HCT116 (cell line): ENCODE results near the gene NTHL1. TPM values are rescaled to one million over a fixed set of nuclear protein-coding genes. Genes with fewer than 3 reads are reported as not detected.

ENCODE experiments used
- ATAC-seq: fragments of 200-7000 bp; cut with Tn5 transposase; 2 replicates; pipeline ENCODE4 v1.9.1; 2020; ENCODE audit warnings: mild to moderate bottlenecking, moderate library complexity
- BruUV-seq: library from RNA; stranded (reverse); fragments of 400-500 nt; replicated peaks from 2 replicates; lab custom pipeline; 2021; lab: Mats Ljungman, UMichigan
- CTCF ChIA-PET: fragments of 300-600 bp; sonication (Branson Sonifier 250); formaldehyde crosslinking; loops from one replicate; lab custom pipeline; 2021; ENCODE audit warnings: antibody characterized with exemption; lab: Charles Lee
- POLR2A ChIA-PET: fragments of 300-600, 350-600 bp; sonication (Branson Sonifier 250); formaldehyde crosslinking; loops from one replicate; lab custom pipeline; 2021; ENCODE audit warnings: antibody characterized with exemption; lab: Charles Lee
- RAD21 ChIA-PET, 2 experiments: fragments of 300-600 bp; sonication (Branson Sonifier 250); formaldehyde crosslinking; loops; one replicate each; lab custom pipeline; 2023; ENCODE audit warnings: low total read pairs in 2 of 2; ENCODE audit not compliant: uncharacterized antibody in 2 of 2, unreplicated experiment in 2 of 2, low non-redundant PET in 1 of 2; lab: Charles Lee
- DNase-seq: peaks from one replicate; pipeline ENCODE4 v3.0.0-alpha.2; 2010; ENCODE audit warnings: low read depth, low spot score
- H2AFZ ChIP-seq: fragments of 200-600 bp; shearing (Covaris generic), sonication (generic); 2 replicates; pipeline ENCODE4 v1.6.1; 2017; ENCODE audit warnings: low read depth, mixed run types, mixed read lengths, antibody characterized with exemption, low read length; ENCODE audit not compliant: poor library complexity, severe bottlenecking
- H3K27ac ChIP-seq: 2 replicates; pipeline ENCODE4 v1.5.1; 2012; ENCODE audit warnings: low read depth, low read length
- H3K27me3 ChIP-seq: fragments of 200-600 bp; sonication (generic); 2 replicates; pipeline ENCODE4 v1.6.1; 2016; ENCODE audit warnings: mixed run types, low read length, mixed read lengths; ENCODE audit not compliant: insufficient read depth
- H3K36me3 ChIP-seq, 2 experiments: fragments of 200-500 bp in 1 of 2; fragments of 200-600 bp in 1 of 2; sonication (Bioruptor generic) in 1 of 2; sonication (generic) in 1 of 2; 2 replicates each; pipeline versions ENCODE4 v1.5.1 to v1.6.1; 2014 to 2016; ENCODE audit warnings: low read length in 2 of 2, inconsistent platforms in 1 of 2, mixed read lengths in 1 of 2, mixed run types in 1 of 2; ENCODE audit not compliant: insufficient read depth in 2 of 2, control insufficient read depth in 1 of 2
- H3K4me1 ChIP-seq, 2 experiments: fragments of 200-600 bp in 1 of 2; sonication (generic) in 1 of 2; 2 replicates each; pipeline versions ENCODE4 v1.5.1 to v1.6.1; 2012 to 2017; ENCODE audit warnings: low read length in 2 of 2, inconsistent platforms in 1 of 2, mild to moderate bottlenecking in 1 of 2, mixed read lengths in 1 of 2, mixed run types in 1 of 2, moderate library complexity in 1 of 2; ENCODE audit not compliant: insufficient read depth in 2 of 2, control insufficient read depth in 1 of 2
- H3K4me2 ChIP-seq: fragments of 200-600 bp; sonication (generic); 2 replicates; pipeline ENCODE4 v1.6.1; 2017; ENCODE audit warnings: mixed run types, low read length, mixed read lengths
- H3K4me3 ChIP-seq, 2 experiments: fragments of 200-600 bp in 1 of 2; sonication (generic) in 1 of 2; replicated peaks in 1 of 2; 2 replicates each; pipeline ENCODE4 v1.5.1; 2011 to 2016; ENCODE audit warnings: low read length in 2 of 2, control low read depth in 1 of 2, low read depth in 1 of 2, mild to moderate bottlenecking in 1 of 2, mixed read lengths in 1 of 2, mixed run types in 1 of 2
- H3K79me2 ChIP-seq: fragments of 200-600 bp; sonication (generic); 2 replicates; pipeline ENCODE4 v1.6.1; 2017; ENCODE audit warnings: mild to moderate bottlenecking, mixed run types, low read length, moderate library complexity, mixed read lengths; ENCODE audit not compliant: insufficient read depth
- H3K9ac ChIP-seq: fragments of 200-600 bp; sonication (generic); 2 replicates; pipeline ENCODE4 v1.6.1; 2016; ENCODE audit warnings: low read length, mixed read lengths
- H3K9me2 ChIP-seq: fragments of 200-600 bp; sonication (generic), shearing (Covaris generic); 2 replicates; pipeline ENCODE4 v1.6.1; 2017; ENCODE audit warnings: mixed run types, mild to moderate bottlenecking, moderate library complexity; ENCODE audit not compliant: insufficient read depth
- H3K9me3 ChIP-seq, 2 experiments: fragments of 200-500 bp in 1 of 2; fragments of 200-600 bp in 1 of 2; sonication (Bioruptor generic) in 1 of 2; sonication (generic) in 1 of 2; 2 replicates each; pipeline ENCODE4 v1.6.1; 2014 to 2017; ENCODE audit warnings: low read length in 2 of 2, mixed read lengths in 2 of 2, inconsistent platforms in 1 of 2, low read depth in 1 of 2, mild to moderate bottlenecking in 1 of 2, mixed run types in 1 of 2, moderate library complexity in 1 of 2; ENCODE audit not compliant: control insufficient read depth in 1 of 2, insufficient read depth in 1 of 2
- H4K20me1 ChIP-seq: fragments of 200-600 bp; sonication (generic), shearing (Covaris generic); 2 replicates; pipeline ENCODE4 v1.6.1; 2017; ENCODE audit warnings: mixed run types, mild to moderate bottlenecking, moderate library complexity; ENCODE audit not compliant: insufficient read depth
- CEBPB ChIP-seq: IDR thresholded peaks from 2 replicates; pipeline ENCODE4 v1.6.1; 2012; ENCODE audit warnings: low read depth
- CTCF ChIP-seq, 3 experiments: fragments of 200-600 bp in 1 of 3; sonication (generic) in 1 of 3; IDR thresholded peaks in 2 of 3; conservative IDR thresholded peaks in 1 of 3; 2 replicates each; pipeline ENCODE4 v1.5.1; 2012 to 2017; ENCODE audit warnings: low read depth in 2 of 3, low read length in 2 of 3, antibody characterized with exemption in 1 of 3, borderline replicate concordance in 1 of 3, control low read depth in 1 of 3, mild to moderate bottlenecking in 1 of 3, mixed read lengths in 1 of 3, mixed run types in 1 of 3, moderate library complexity in 1 of 3; ENCODE audit not compliant: insufficient read depth in 1 of 3
- EGR1 ChIP-seq: IDR thresholded peaks from 2 replicates; pipeline ENCODE4 v1.6.1; 2012; ENCODE audit warnings: low read depth
- ELF1 ChIP-seq: IDR thresholded peaks from 2 replicates; pipeline ENCODE4 v1.6.1; 2012; ENCODE audit warnings: low read depth, borderline replicate concordance
- FOSL1 ChIP-seq: IDR thresholded peaks from 2 replicates; pipeline ENCODE4 v1.6.1; 2012; ENCODE audit warnings: low read depth
- JUND ChIP-seq: IDR thresholded peaks from 2 replicates; pipeline ENCODE4 v1.6.1; 2012
- MAX ChIP-seq: IDR thresholded peaks from 2 replicates; pipeline ENCODE4 v1.6.1; 2012
- POLR2A ChIP-seq: IDR thresholded peaks from 2 replicates; pipeline ENCODE4 v1.7.0; 2011; ENCODE audit warnings: borderline replicate concordance; ENCODE audit not compliant: insufficient read depth, insufficient read length; ENCODE audit errors: extremely low read depth
- POLR2AphosphoS5 ChIP-seq: IDR thresholded peaks from 2 replicates; pipeline ENCODE4 v1.6.1; 2011; ENCODE audit warnings: mild to moderate bottlenecking, low read depth, low read length, moderate library complexity
- RAD21 ChIP-seq: IDR thresholded peaks from 2 replicates; pipeline ENCODE4 v1.6.1; 2012; ENCODE audit warnings: low read depth, mild to moderate bottlenecking
- SIN3A ChIP-seq: IDR thresholded peaks from 2 replicates; pipeline ENCODE4 v1.6.1; 2012; ENCODE audit warnings: low read depth
- SP1 ChIP-seq: IDR thresholded peaks from 2 replicates; pipeline ENCODE4 v1.6.1; 2012; ENCODE audit warnings: low read depth
- SRF ChIP-seq: IDR thresholded peaks from 2 replicates; pipeline ENCODE4 v1.6.1; 2012; ENCODE audit warnings: low read depth
- YY1 ChIP-seq: IDR thresholded peaks from 2 replicates; pipeline ENCODE4 v1.6.1; 2011; ENCODE audit warnings: low read length, low read depth, moderate library complexity, mild to moderate bottlenecking; ENCODE audit not compliant: insufficient replicate concordance; ENCODE audit errors: extremely low read depth
- ZFX ChIP-seq: fragments of 450-650 bp; IDR thresholded peaks from 2 replicates; pipeline ENCODE4 v1.6.1; 2017
- ZNF274 ChIP-seq: fragments of 200-500 bp; sonication (Bioruptor generic); IDR thresholded peaks from 2 replicates; pipeline ENCODE4 v1.6.1; 2014; ENCODE audit warnings: mild to moderate bottlenecking, low read depth, low read length, inconsistent platforms
- intact Hi-C: fragments of 100-400 bp; cut with micrococcal nuclease; formaldehyde crosslinking; loops from 2 replicates; pipeline ENCODE4 v1.10.0; 2022
- total RNA-seq: library from RNA; stranded (reverse); gene quantifications from one replicate; pipeline ENCODE4 v1.2.1, GENCODE V29; 2021; ENCODE audit not compliant: unreplicated experiment
- TF ChIP-seq, protein P1 (sequence below): IDR thresholded peaks from 2 replicates; pipeline ENCODE4 v1.6.1; 2012
- TF ChIP-seq, protein P2 (sequence below): IDR thresholded peaks from 2 replicates; pipeline ENCODE4 v1.6.1; 2012; ENCODE audit warnings: low read depth

The NTHL1 gene
- total RNA-seq, 1 experiment from 2014 or later, result 40.1 TPM

- intact Hi-C loops, result no loop called here
- H3K27me3 ChIP-seq, result no peaks in the 10 kb centered on the region
- ChIA-PET RAD21 (no interaction called here), POLR2A (no interaction called here), CTCF (no interaction called here)
- H3K4me1 ChIP-seq, result no peaks in the 10 kb centered on the region
- DNase-seq (no peak), ATAC-seq (no peak)
- H3K4me2 ChIP-seq, result no peak overlapping the region
- TF ChIP-seq POLR2A (no peak), ZFX (no peak), SP1 (no peak), RAD21 (no peak), EGR1 (no peak), POLR2AphosphoS5 (no peak), CEBPB (no peak), SIN3A (no peak), YY1 (no peak), FOSL1 (no peak), JUND (no peak), CTCF (IDR thresholded peaks at IDR 0.05 in 2 of 3, conservative IDR thresholded peaks at IDR 0.05 in 1 of 3; ENCODE audit: borderline replicate concordance in 1 of 3, insufficient read depth in 1 of 3, low read depth in 2 of 3, low read length in 2 of 3) (no peak), ZNF274 (no peak), ELF1 (no peak), SRF (no peak), MAX (no peak)
- TF ChIP-seq, protein P1, sequence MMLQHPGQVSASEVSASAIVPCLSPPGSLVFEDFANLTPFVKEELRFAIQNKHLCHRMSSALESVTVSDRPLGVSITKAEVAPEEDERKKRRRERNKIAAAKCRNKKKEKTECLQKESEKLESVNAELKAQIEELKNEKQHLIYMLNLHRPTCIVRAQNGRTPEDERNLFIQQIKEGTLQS, result no peak
- TF ChIP-seq, protein P2, sequence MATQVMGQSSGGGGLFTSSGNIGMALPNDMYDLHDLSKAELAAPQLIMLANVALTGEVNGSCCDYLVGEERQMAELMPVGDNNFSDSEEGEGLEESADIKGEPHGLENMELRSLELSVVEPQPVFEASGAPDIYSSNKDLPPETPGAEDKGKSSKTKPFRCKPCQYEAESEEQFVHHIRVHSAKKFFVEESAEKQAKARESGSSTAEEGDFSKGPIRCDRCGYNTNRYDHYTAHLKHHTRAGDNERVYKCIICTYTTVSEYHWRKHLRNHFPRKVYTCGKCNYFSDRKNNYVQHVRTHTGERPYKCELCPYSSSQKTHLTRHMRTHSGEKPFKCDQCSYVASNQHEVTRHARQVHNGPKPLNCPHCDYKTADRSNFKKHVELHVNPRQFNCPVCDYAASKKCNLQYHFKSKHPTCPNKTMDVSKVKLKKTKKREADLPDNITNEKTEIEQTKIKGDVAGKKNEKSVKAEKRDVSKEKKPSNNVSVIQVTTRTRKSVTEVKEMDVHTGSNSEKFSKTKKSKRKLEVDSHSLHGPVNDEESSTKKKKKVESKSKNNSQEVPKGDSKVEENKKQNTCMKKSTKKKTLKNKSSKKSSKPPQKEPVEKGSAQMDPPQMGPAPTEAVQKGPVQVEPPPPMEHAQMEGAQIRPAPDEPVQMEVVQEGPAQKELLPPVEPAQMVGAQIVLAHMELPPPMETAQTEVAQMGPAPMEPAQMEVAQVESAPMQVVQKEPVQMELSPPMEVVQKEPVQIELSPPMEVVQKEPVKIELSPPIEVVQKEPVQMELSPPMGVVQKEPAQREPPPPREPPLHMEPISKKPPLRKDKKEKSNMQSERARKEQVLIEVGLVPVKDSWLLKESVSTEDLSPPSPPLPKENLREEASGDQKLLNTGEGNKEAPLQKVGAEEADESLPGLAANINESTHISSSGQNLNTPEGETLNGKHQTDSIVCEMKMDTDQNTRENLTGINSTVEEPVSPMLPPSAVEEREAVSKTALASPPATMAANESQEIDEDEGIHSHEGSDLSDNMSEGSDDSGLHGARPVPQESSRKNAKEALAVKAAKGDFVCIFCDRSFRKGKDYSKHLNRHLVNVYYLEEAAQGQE, result no peak
- no peak overlapping the region for H3K4me3 ChIP-seq
- no peaks in the 10 kb centered on the region for H4K20me1 ChIP-seq
- H2AFZ ChIP-seq, result no peak overlapping the region
- H3K9ac ChIP-seq, result no peak overlapping the region
- H3K9me3 ChIP-seq, result no peaks in the 10 kb centered on the region
- H3K9me2 ChIP-seq, result no peaks in the 10 kb centered on the region
- peaks cover 7 to 8% of the 10 kb centered on the region in 2 experiments; a peak in 3 of 4 replicates for H3K36me3 ChIP-seq
- no peaks in the 10 kb centered on the region for H3K79me2 ChIP-seq
- no peak overlapping the region for H3K27ac ChIP-seq
- no TSS peak for BruUV-seq
Observed at GRCh38 chr16:2070576-2071453, 23.2 kb upstream of the NTHL1 start.
